Dermis blood vessel endothelial cell (primary cell): ENCODE measurements around the gene PPDPF. TPM values are rescaled to one million over a fixed set of nuclear protein-coding genes. Genes with fewer than 3 reads are reported as not detected.
"Not testable (repeated sequence)": the region's sequence is repeated elsewhere in the genome, so short reads cannot be mapped to it uniquely, and the experiment has no call there.

Experiments
- DNase-seq: peaks from one replicate; pipeline ENCODE4 v3.0.0; 2010
- total RNA-seq: library from RNA; depleted of rRNA; stranded (reverse); fragments of >200 nt; gene quantifications from 2 replicates; pipeline ENCODE4 v1.2.3, GENCODE V29; 2014

PPDPF gene
- total RNA-seq, 1 donor from 2014 or later: 19.9 TPM

GRCh38 chr20:63566395-63567135 is 46.0 kb downstream of the PPDPF start:
- no peak for DNase-seq

- DNase-seq: no peak
Measured at GRCh38 chr20:63567136-63567385, 46.5 kb downstream of the PPDPF start.

- DNase-seq: no peak
Measured at GRCh38 chr20:63567386-63568169, 47.0 kb downstream of the PPDPF start.

GRCh38 chr20:63568170-63568981 is 47.8 kb downstream of the PPDPF start:
- DNase-seq: no peak

GRCh38 chr20:63568986-63569949 is 48.7 kb downstream of the PPDPF start:
- no peak for DNase-seq

DNA sequence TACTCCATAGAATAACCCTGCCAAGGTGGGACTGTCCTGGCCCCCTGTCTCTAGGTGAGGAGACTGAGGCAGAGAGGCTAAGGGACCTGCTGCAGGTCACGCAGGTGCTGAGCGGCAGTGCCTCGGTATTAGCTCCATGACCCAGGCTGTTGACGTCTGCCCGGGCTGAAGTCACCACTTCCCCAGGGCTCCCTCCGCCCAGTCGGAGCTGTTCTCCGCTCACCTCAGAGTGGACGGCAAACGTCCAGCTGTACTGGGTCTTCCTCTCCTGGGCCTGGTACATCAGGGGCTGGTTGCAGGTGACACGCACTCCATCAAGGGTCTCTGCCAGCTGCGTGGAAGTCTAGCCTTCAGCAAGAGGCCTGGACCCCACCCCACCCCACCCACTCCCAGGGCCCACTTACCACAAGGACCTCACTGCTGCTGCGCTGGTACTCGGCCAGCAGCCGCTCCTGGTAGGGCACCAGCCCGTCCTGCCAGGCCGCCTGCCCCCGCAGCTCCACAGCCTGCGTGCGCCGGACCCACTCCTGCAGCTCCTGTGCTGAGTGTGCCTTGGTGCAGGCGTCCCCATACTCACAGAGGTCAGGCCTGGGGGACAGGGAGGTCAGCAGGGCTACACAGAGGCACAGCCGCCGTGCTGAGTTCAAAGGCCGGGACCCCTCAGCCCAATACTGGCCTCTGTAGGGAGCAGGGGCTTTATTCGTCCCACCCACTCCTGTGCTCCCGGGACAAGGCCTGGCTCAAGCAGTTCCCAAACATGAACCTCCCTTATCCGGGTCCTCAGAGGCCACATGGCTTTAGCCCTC is 49.9 kb downstream of the PPDPF start:
- no peak for DNase-seq

DNA sequence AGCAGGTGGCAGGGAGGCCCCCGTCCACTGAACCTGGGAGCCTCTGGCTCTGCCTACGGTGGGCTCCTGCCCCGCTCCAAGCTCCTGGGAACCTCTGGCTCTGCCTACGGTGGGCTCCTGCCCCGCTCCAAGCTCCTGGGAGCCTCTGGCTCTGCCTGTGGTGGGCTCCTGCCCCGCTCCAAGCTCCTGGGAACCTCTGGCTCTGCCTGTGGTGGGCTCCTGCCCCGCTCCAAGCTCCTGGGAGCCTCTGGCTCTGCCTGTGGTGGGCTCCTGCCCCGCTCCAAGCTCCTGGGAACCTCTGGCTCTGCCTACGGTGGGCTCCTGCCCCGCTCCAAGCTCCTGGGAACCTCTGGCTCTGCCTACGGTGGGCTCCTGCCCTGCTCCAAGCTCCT is 50.5 kb downstream of the PPDPF start:
- DNase-seq: not testable (repeated sequence)

Other genes starting within 250 kb of the PPDPF start
- 60.0 and 70.8 TPM in 2 replicates for gene ARFGAP1, start 248.0 kb upstream of the PPDPF start, total RNA-seq
- gene COL20A1, start 227.6 kb upstream of the PPDPF start, total RNA-seq: under 0.01 TPM in 1 of 2 replicates, not detected in the other
- not detected in 2 replicates for gene CHRNA4, start 159.4 kb upstream of the PPDPF start, total RNA-seq
- not detected in 2 replicates for gene KCNQ2, start 48.1 kb upstream of the PPDPF start, total RNA-seq
- gene EEF1A2, start 21.7 kb upstream of the PPDPF start, total RNA-seq: 5.0 and 5.3 TPM in 2 replicates
- under 0.01 and 0.05 TPM in 2 replicates for gene PTK6, start 16.6 kb downstream of the PPDPF start, total RNA-seq
- gene SRMS, start 27.0 kb downstream of the PPDPF start, total RNA-seq: not detected in 2 replicates
- gene FNDC11, start 33.4 kb downstream of the PPDPF start, total RNA-seq: 1.2 and 2.4 TPM in 2 replicates
- 54.8 and 64.0 TPM in 2 replicates for gene HELZ2, start 53.5 kb downstream of the PPDPF start, total RNA-seq
- 10.9 and 18.7 TPM in 2 replicates for gene GMEB2, start 106.3 kb downstream of the PPDPF start, total RNA-seq
- 0.85 and 1.2 TPM in 2 replicates for gene STMN3, start 132.7 kb downstream of the PPDPF start, total RNA-seq
- 13.4 and 17.9 TPM in 2 replicates for gene RTEL1, start 137.5 kb downstream of the PPDPF start, total RNA-seq
- gene TNFRSF6B, start 175.9 kb downstream of the PPDPF start, total RNA-seq: 16.8 and 22.0 TPM in 2 replicates
- gene ARFRP1, start 187.2 kb downstream of the PPDPF start, total RNA-seq: 46.9 and 48.3 TPM in 2 replicates
- gene ZGPAT, start 187.3 kb downstream of the PPDPF start, total RNA-seq: 25.6 and 29.1 TPM in 2 replicates
- 3.4 and 3.7 TPM in 2 replicates for gene LIME1, start 215.9 kb downstream of the PPDPF start, total RNA-seq
- 11.7 and 24.1 TPM in 2 replicates for gene SLC2A4RG, start 219.0 kb downstream of the PPDPF start, total RNA-seq